PC-9 (cell line): Measurements from ENCODE around the gene AP1G2. TPM values are rescaled to one million over a fixed set of nuclear protein-coding genes. Genes with fewer than 3 reads are reported as not detected.
A peak's percentile ranks its signal among the peaks of the same experiment; 100 is the strongest.

Source experiments
- BruUV-seq: library from RNA; stranded (reverse); fragments of 400-500 nt; replicated peaks from 2 replicates; lab custom pipeline; 2021; lab: Mats Ljungman, UMichigan
- CTCF ChIA-PET: fragments of 300-600 bp; sonication (Branson Sonifier 250); formaldehyde crosslinking; loops from one replicate; lab custom pipeline; 2022; ENCODE audit warnings: antibody characterized with exemption; lab: Charles Lee
- POLR2A ChIA-PET: fragments of 300-600 bp; sonication (Branson Sonifier 250); formaldehyde crosslinking; loops from one replicate; lab custom pipeline; 2022; ENCODE audit warnings: antibody characterized with exemption; ENCODE audit not compliant: unreplicated experiment; lab: Charles Lee
- DNase-seq, 2 experiments: peaks; one replicate each; pipeline versions ENCODE4 v3.0.0 to v3.0.0-alpha.2; 2015 to 2022; ENCODE audit warnings: mixed read lengths in 1 of 2
- H2AFZ ChIP-seq: fragments of 200-600 bp; sonication (generic); 2 replicates; pipeline ENCODE4 v1.8.1; 2017; ENCODE audit warnings: antibody characterized with exemption
- H3F3A ChIP-seq: fragments of 200-600 bp; sonication (generic); 2 replicates; pipeline ENCODE4 v1.8.1; 2017; ENCODE audit warnings: antibody characterized with exemption, mild to moderate bottlenecking, low read depth; ENCODE audit not compliant: insufficient read depth
- H3K27ac ChIP-seq: fragments of 200-600 bp; sonication (generic); 2 replicates; pipeline ENCODE4 v1.6.1; 2016; ENCODE audit warnings: mixed run types
- H3K27me3 ChIP-seq: fragments of 200-600 bp; sonication (generic); 2 replicates; pipeline ENCODE4 v1.6.1; 2016; ENCODE audit warnings: low read depth, mixed run types; ENCODE audit not compliant: insufficient read depth
- H3K36me3 ChIP-seq: fragments of 200-600 bp; sonication (generic); 2 replicates; pipeline ENCODE4 v1.6.1; 2016; ENCODE audit warnings: low read depth, mixed run types
- H3K4me1 ChIP-seq: fragments of 200-600 bp; sonication (generic); replicated peaks from 2 replicates; pipeline ENCODE4 v1.6.1; 2016; ENCODE audit warnings: mixed run types; ENCODE audit not compliant: insufficient read depth
- H3K4me2 ChIP-seq: fragments of 200-600 bp; sonication (generic); 2 replicates; pipeline ENCODE4 v1.6.1; 2017; ENCODE audit warnings: mixed run types
- H3K4me3 ChIP-seq: fragments of 200-600 bp; sonication (generic); 2 replicates; pipeline ENCODE4 v1.6.1; 2016; ENCODE audit warnings: mixed run types
- H3K79me2 ChIP-seq: fragments of 200-600 bp; sonication (generic); 2 replicates; pipeline ENCODE4 v1.6.1; 2017; ENCODE audit warnings: low read depth, mixed run types
- H3K9me2 ChIP-seq: fragments of 200-600 bp; sonication (generic); 2 replicates; pipeline ENCODE4 v1.8.1; 2017; ENCODE audit warnings: mild to moderate bottlenecking; ENCODE audit not compliant: insufficient read depth
- H3K9me3 ChIP-seq: fragments of 200-600 bp; sonication (generic); 2 replicates; pipeline ENCODE4 v1.8.1; 2016; ENCODE audit warnings: low read depth; ENCODE audit not compliant: insufficient read depth
- H4K20me1 ChIP-seq: fragments of 200-600 bp; sonication (generic); 2 replicates; pipeline ENCODE4 v1.8.1; 2017; ENCODE audit not compliant: insufficient read depth
- CTCF ChIP-seq: fragments of 200-600 bp; sonication (generic); conservative IDR thresholded peaks from 2 replicates; pipeline ENCODE4 v1.6.1; 2017; ENCODE audit warnings: mixed run types, antibody characterized with exemption, mild to moderate bottlenecking, moderate library complexity
- EZH2 ChIP-seq: fragments of 200-600 bp; sonication (generic); IDR thresholded peaks from 2 replicates; pipeline ENCODE4 v1.8.0; 2017; ENCODE audit warnings: antibody characterized with exemption, low read depth
- intact Hi-C: fragments of 100-400 bp; cut with micrococcal nuclease; formaldehyde crosslinking; loops from one replicate; pipeline ENCODE4 v1.10.0; 2022; ENCODE audit not compliant: unreplicated experiment
- total RNA-seq: library from RNA; stranded (reverse); gene quantifications from 2 replicates; pipeline ENCODE4 v1.2.3, GENCODE V29; 2021

Gene AP1G2
- total RNA-seq, 1 experiment from 2014 or later = 128 TPM

DNA sequence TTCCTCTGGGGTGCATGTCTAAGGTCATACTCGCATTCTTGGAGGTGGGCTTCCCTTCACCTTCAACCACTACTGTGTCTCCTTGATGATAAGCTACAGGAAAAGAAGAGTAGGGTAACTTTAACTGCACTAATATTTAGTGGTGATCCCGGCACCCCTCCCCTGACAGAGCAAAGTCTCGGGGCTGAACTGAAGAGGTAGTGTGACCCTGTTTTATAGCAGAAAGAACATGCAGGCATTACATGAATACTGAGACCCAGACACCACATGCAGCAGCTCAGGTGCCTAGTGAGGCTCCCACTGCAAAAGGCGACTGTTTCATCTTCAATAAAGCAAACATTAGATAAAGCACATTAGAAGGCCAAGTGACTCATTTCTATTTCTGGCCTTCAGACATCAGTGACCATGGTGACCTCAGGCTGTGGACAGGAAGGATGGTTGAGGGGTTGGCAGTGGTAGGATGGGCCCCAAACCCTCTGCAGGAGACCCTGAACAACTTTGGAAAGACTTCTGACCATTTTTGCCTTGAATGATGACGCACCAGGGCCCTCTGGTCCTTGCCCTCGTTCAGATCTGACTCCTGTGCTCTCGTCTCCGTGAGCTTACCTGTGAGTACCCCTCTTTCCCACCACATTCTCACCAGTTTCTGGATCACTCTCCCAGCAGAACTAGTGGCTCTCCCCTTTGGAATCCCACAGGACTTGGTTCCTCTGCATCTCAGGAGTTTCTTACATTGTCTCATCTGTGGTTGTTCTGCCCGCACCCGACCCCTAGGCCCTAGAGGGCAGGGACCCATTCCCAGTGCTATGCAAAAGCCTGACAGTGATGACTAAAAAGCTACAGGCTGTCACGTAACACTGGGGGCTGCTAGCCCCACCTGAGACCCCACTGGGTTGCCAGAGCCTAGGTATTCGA lies 34.8 kb upstream of the AP1G2 start:
- ChIA-PET CTCF (no interaction called here), POLR2A (interaction anchor here (0.7 kb wide), 1 partner anchor 491 kb away, joined by 5 read pairs; the partner anchor contains the start of gene PCK2)
- no peaks in the 10 kb centered on the region for H3F3A ChIP-seq
- H3K4me3 ChIP-seq = no peak overlapping the region
- H3K36me3 ChIP-seq = no peaks in the 10 kb centered on the region
- intact Hi-C loops = no loop called here
- no peaks in the 10 kb centered on the region for H4K20me1 ChIP-seq
- BruUV-seq = no TSS peak
- peaks cover 8% of the 10 kb centered on the region; the same call in 1 of the 2 replicates for H3K4me1 ChIP-seq
- no peaks in the 10 kb centered on the region for H3K9me3 ChIP-seq
- H3K27me3 ChIP-seq = no peaks in the 10 kb centered on the region
- TF ChIP-seq CTCF (no peak), EZH2 (no peak)
- no peaks in the 10 kb centered on the region for H3K9me2 ChIP-seq
- H3K27ac ChIP-seq = no peak overlapping the region
- H3K4me2 ChIP-seq = peak overlapping the region; percentile 27; the same call in 1 of the 2 replicates
- H2AFZ ChIP-seq = no peak overlapping the region
- no peaks in the 10 kb centered on the region for H3K79me2 ChIP-seq
- peak in 1 of 2 experiments; percentile 41 for DNase-seq

GRCh38 chr14:23601845-23602180 lies 34.2 kb upstream of the AP1G2 start:
- H4K20me1 ChIP-seq = no peaks in the 10 kb centered on the region
- H3K27me3 ChIP-seq = no peaks in the 10 kb centered on the region
- H2AFZ ChIP-seq = no peak overlapping the region
- H3K4me2 ChIP-seq = peak overlapping the region; percentile 27; the same call in 1 of the 2 replicates
- no peak for TF ChIP-seq EZH2
- no peak overlapping the region for H3K4me3 ChIP-seq
- BruUV-seq = no TSS peak
- H3K4me1 ChIP-seq = peaks cover 8% of the 10 kb centered on the region; the same call in 1 of the 2 replicates
- intact Hi-C loops = no loop called here
- no peaks in the 10 kb centered on the region for H3K9me2 ChIP-seq
- ChIA-PET CTCF (no interaction called here), POLR2A (no interaction called here)
- H3K36me3 ChIP-seq = no peaks in the 10 kb centered on the region
- peak in 1 of 2 experiments; percentile 50 for DNase-seq
- no peak overlapping the region for H3K27ac ChIP-seq
- H3F3A ChIP-seq = no peaks in the 10 kb centered on the region
- no peaks in the 10 kb centered on the region for H3K79me2 ChIP-seq
- H3K9me3 ChIP-seq = no peaks in the 10 kb centered on the region

GRCh38 chr14:23601424-23601823 lies 33.8 kb upstream of the AP1G2 start:
- no peak overlapping the region for H3K27ac ChIP-seq
- ChIA-PET CTCF (no interaction called here), POLR2A (no interaction called here)
- H3K79me2 ChIP-seq = no peaks in the 10 kb centered on the region
- no peaks in the 10 kb centered on the region for H3K36me3 ChIP-seq
- intact Hi-C loops = no loop called here
- no peaks in the 10 kb centered on the region for H3K27me3 ChIP-seq
- no peaks in the 10 kb centered on the region for H3K9me2 ChIP-seq
- H3K4me3 ChIP-seq = no peak overlapping the region
- H4K20me1 ChIP-seq = no peaks in the 10 kb centered on the region
- no peak overlapping the region for H2AFZ ChIP-seq
- DNase-seq = no peak
- no peaks in the 10 kb centered on the region for H3K9me3 ChIP-seq
- H3F3A ChIP-seq = no peaks in the 10 kb centered on the region
- no peak for TF ChIP-seq CTCF
- TF ChIP-seq EZH2 = no peak
- no peak overlapping the region for H3K4me2 ChIP-seq
- peaks cover 8% of the 10 kb centered on the region; the same call in 1 of the 2 replicates for H3K4me1 ChIP-seq
- no TSS peak for BruUV-seq
